Astrocyte of the cerebellum (primary cell): ENCODE measurements around the gene VARS2.
"Not testable (repeated sequence)": the region's sequence is repeated elsewhere in the genome, so short reads cannot be mapped to it uniquely, and the experiment has no call there.

Experiments used
- DNase-seq: peaks from one replicate; pipeline ENCODE4 v3.0.0-alpha.2; 2011; ENCODE audit warnings: low read depth
- H3K4me3 ChIP-seq: 2 replicates; pipeline ENCODE4 v1.5.1; 2011; ENCODE audit warnings: mild to moderate bottlenecking, low read depth, low read length, moderate library complexity
- in situ Hi-C: cut with HindIII; loops from 2 replicates; pipeline ENCODE4 v1.10.0; 2017; ENCODE audit warnings: low sequenced_read_pairs
- TF ChIP-seq, protein P1 (sequence below): IDR thresholded peaks from 2 replicates; pipeline ENCODE4 v1.5.1; 2012; ENCODE audit warnings: low read length, low read depth, moderate library complexity, mild to moderate bottlenecking; ENCODE audit errors: missing control alignments

The VARS2 gene

DNA sequence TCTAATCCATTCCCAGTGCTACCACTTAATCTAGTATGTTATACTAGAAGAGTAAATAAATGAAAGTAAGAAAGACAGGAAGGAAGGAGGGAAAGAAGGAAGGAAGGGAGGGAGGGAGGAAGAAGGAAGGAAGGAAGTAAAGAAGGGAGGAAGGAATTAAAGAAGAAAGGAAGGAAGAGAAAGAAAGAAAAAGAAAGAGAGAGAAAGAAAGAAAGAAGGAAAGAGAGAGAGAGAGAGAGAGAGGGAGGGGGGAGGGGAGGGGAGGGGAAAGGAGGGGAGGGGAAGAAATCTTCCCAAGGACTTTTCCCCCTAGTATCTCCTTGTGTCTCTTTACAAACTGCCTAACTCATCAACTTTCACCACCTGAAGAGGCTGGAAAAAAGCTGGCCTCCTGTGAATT lies 48.7 kb downstream of the VARS2 start:
- in situ Hi-C loops = no loop called here
- H3K4me3 ChIP-seq = no peak overlapping the region
- TF ChIP-seq, protein P1, sequence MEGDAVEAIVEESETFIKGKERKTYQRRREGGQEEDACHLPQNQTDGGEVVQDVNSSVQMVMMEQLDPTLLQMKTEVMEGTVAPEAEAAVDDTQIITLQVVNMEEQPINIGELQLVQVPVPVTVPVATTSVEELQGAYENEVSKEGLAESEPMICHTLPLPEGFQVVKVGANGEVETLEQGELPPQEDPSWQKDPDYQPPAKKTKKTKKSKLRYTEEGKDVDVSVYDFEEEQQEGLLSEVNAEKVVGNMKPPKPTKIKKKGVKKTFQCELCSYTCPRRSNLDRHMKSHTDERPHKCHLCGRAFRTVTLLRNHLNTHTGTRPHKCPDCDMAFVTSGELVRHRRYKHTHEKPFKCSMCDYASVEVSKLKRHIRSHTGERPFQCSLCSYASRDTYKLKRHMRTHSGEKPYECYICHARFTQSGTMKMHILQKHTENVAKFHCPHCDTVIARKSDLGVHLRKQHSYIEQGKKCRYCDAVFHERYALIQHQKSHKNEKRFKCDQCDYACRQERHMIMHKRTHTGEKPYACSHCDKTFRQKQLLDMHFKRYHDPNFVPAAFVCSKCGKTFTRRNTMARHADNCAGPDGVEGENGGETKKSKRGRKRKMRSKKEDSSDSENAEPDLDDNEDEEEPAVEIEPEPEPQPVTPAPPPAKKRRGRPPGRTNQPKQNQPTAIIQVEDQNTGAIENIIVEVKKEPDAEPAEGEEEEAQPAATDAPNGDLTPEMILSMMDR = no peak
- no peak for DNase-seq

DNA sequence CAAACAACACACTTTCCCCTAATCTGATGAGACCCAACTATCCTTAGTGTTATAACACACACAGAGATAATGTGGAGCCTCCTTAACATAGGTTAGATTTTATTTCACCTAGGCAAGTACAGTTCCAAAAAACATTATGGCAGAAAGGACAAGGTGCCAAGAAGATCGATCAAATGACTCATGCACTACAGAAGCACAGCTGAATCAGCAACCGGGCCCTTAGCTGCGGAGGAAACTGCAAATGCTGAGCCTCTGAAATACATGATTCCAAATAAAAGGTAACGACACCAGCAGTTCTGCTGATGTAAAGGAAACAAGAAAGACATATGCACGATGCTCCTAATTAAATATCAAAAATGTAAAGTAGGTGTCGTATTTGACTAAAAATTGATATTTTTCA lies 49.6 kb downstream of the VARS2 start:
- in situ Hi-C loops = no loop called here
- TF ChIP-seq, protein P1 = no peak
- H3K4me3 ChIP-seq = no peak overlapping the region
- peak; percentile 26 for DNase-seq

DNA sequence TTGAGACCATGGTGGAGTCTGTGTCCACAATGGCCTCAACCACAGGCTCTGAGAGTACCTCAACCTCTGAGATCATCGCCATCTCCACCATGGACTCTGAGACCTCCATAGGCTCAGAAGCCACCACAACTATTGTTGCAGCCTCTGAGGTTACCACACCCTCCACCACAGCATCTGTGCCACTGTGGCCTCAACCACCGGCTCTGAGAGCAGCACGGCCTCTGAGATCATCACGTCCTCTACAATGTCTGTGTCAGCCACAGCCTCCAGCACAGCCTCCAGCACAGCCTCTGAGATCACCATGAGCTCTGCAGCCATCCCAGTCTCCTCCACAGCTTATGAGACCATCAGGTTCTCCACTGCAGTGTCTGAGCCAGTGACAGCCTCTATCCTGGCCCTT lies 50.0 kb downstream of the VARS2 start:
- TF ChIP-seq, protein P1 = no peak
- in situ Hi-C loops = no loop called here

DNA sequence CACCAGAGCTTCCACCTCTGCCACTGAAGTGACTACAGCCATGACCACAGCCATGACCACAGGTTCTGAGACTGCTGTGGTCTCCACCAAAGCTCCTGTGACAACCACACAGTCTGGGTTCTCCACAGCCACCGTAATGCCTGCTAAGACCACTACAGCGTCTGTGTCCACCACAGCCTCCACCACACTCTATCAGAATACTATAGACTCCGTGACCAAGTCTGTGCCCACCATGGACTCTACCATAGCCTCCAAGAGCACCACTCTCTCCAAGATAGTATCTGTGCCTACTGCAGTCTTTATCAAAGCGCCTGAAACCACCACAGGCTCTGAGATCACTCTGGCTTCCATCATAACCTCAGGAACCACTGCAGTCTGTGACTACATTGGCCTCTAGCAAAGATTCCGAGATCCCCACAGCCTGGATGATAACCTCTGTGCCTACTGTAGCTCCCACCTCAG lies 51.1 kb downstream of the VARS2 start:
- TF ChIP-seq, protein P1 = no peak
- no peak overlapping the region for H3K4me3 ChIP-seq
- in situ Hi-C loops = no loop called here
- DNase-seq = no peak

More for the DNA sequence above, 50.0 kb downstream of the VARS2 start:
- DNase-seq = no peak
- no peak overlapping the region for H3K4me3 ChIP-seq

DNA sequence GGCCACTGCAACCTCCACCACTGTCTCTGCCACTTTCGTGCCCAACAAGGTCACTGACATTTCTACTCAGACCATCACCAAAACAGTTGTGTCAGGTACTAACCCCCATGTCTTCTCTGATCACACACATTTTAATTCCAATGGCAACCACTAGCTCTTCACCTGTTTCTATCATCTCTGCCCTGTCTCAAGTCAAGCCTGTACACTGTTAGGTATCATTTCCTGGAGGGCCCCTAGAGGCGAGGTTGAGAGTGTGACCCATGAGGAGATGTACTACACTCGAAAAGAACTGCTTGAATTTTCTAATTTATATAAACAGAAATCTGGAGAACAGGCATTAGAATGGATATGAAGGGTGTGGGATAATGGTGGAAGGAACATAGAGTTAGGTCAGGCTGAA lies 52.1 kb downstream of the VARS2 start:
- in situ Hi-C loops = no loop called here
- H3K4me3 ChIP-seq = no peak overlapping the region
- DNase-seq = no peak
- TF ChIP-seq, protein P1 = no peak

DNA sequence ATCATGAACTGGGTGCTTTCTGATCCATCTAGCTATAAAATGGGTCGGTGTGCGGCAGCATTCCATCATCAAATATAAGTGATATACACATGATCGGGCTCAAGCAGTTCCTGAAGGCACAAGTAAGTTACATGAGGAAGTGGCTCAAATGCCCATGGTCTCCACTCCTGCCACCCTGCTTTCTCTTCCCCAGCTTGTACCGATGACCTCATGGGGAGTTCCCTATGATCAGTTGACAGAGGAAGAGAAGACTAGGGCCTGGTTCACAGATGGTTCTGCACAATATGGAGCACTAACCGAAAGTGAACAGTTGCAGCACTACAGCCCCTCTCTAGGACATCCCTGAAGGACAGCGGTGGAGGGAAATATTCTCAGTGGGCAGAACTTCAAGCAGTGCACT lies 55.1 kb downstream of the VARS2 start:
- DNase-seq, H3K4me3 ChIP-seq, in situ Hi-C loops: not testable (repeated sequence)

DNA sequence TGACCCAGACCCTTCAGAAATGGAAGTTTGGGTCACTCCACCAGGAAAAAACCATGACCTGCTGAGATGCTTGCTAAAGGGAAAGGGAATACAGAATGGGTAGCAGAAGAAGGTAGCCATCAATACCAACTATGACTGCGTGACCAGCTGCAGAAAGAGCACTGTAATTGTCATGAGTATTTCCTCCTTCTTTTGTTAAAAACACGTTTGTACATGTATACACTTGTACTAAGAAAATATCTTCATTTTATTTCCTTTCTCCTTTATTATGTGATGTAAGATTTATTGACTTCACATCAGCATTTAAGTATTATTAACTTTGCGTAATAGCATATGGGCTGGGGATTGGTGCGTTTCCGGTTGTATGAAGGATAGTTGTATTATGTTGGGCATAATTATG lies 56.9 kb downstream of the VARS2 start:
- no peak for DNase-seq
- no peak overlapping the region for H3K4me3 ChIP-seq
- TF ChIP-seq, protein P1 = no peak
- in situ Hi-C loops = no loop called here
